Endodermal cell (in vitro differentiated cells): ENCODE measurements around the gene YIPF3. TPM values are rescaled to one million over a fixed set of nuclear protein-coding genes. Genes with fewer than 3 reads are reported as not detected.
A peak's percentile ranks its signal among the peaks of the same experiment; 100 is the strongest.

Source experiments
- DNase-seq: peaks from one replicate; pipeline ENCODE4 v3.0.0-alpha.2; 2017
- H3K27ac ChIP-seq: 2 replicates; pipeline ENCODE4 v1.5.1; 2013; ENCODE audit warnings: mild to moderate bottlenecking, low read depth, low read length, moderate library complexity
- H3K27me3 ChIP-seq: 2 replicates; pipeline ENCODE4 v1.6.1; 2013; ENCODE audit warnings: mild to moderate bottlenecking, low read length, moderate library complexity; ENCODE audit not compliant: insufficient read depth, control insufficient read depth, poor library complexity, severe bottlenecking
- H3K36me3 ChIP-seq: 2 replicates; pipeline ENCODE4 v1.7.0; 2013; ENCODE audit warnings: mild to moderate bottlenecking, low read length, moderate library complexity; ENCODE audit not compliant: control insufficient read depth, insufficient read depth
- H3K4me1 ChIP-seq: one replicate; pipeline ENCODE4 v1.7.0; 2013; ENCODE audit warnings: low read length; ENCODE audit not compliant: control insufficient read depth, insufficient read depth
- H3K4me3 ChIP-seq: 2 replicates; pipeline ENCODE4 v1.5.1; 2013; ENCODE audit warnings: mild to moderate bottlenecking, low read length, moderate library complexity
- H3K9ac ChIP-seq: 2 replicates; pipeline ENCODE4 v1.6.1; 2013; ENCODE audit warnings: mild to moderate bottlenecking, low read length, moderate library complexity; ENCODE audit not compliant: poor library complexity, severe bottlenecking; ENCODE audit errors: extremely low read depth
- H3K9me3 ChIP-seq: 2 replicates; pipeline ENCODE4 v1.6.1; 2013; ENCODE audit warnings: mild to moderate bottlenecking, low read length, moderate library complexity; ENCODE audit not compliant: control insufficient read depth
- H3K27ac Mint-ChIP-seq: 2 replicates; pipeline ENCODE4 v1.8.0; 2020; ENCODE audit warnings: mixed read lengths
- H3K27me3 Mint-ChIP-seq: 2 replicates; pipeline ENCODE4 v1.8.0; 2021; ENCODE audit warnings: mild to moderate bottlenecking, mixed read lengths; ENCODE audit not compliant: insufficient read depth
- H3K36me3 Mint-ChIP-seq: 2 replicates; pipeline ENCODE4 v1.8.0; 2020; ENCODE audit warnings: low read depth, mixed read lengths
- H3K4me1 Mint-ChIP-seq: 2 replicates; pipeline ENCODE4 v1.8.0; 2020; ENCODE audit warnings: mixed read lengths
- H3K4me3 Mint-ChIP-seq: 2 replicates; pipeline ENCODE4 v1.8.0; 2020; ENCODE audit warnings: mild to moderate bottlenecking, moderate library complexity, mixed read lengths
- H3K9me3 Mint-ChIP-seq: 2 replicates; pipeline ENCODE4 v1.8.0; 2020; ENCODE audit warnings: mild to moderate bottlenecking, mixed read lengths
- CTCF ChIP-seq: fragments of 200-600 bp; sonication (generic); conservative IDR thresholded peaks from 2 replicates; pipeline ENCODE4 v1.5.0; 2021; ENCODE audit warnings: antibody characterized with exemption, mild to moderate bottlenecking
- WGBS, 2 experiments: methylation state at CpG; one replicate each; pipeline versions ENCODE4 v1.1.5 to v1.1.7; 2013; ENCODE audit warnings: missing lambda C conversion rate in 2 of 2, mixed read lengths in 1 of 2; ENCODE audit not compliant: insufficient coverage in 1 of 2, insufficient read length in 1 of 2; 5-methylcytosine and 5-hydroxymethylcytosine counted together
- total RNA-seq, 2 donors: library from RNA; stranded (reverse); fragmentation: NEBNext Ultra II Directional in 1 of 2; extraction: Animal tissue kit (Norgen Biotek cat#: 25700) in 1 of 2; gene quantifications; 2 replicates in 1 of 2; 3 replicates in 1 of 2; pipeline ENCODE4 v1.2.1, GENCODE V29; 2021

The YIPF3 gene
- total RNA-seq, 2 donors from 2014 or later: 87.7 to 103 TPM

GRCh38 chr6:43469947-43470346, 46.8 kb downstream of the YIPF3 start:
- H3K4me3 Mint-ChIP-seq: no peak overlapping the region
- Histone ChIP-seq H3K27me3 (no peaks in the 10 kb centered on the region), H3K9ac (no peak overlapping the region), H3K9me3 (no peaks in the 10 kb centered on the region), H3K36me3 (no peaks in the 10 kb centered on the region), H3K4me1 (peaks cover 9% of the 10 kb centered on the region), H3K4me3 (no peak overlapping the region), H3K27ac (no peak overlapping the region)
- peaks cover 11% of the 10 kb centered on the region for H3K4me1 Mint-ChIP-seq
- TF ChIP-seq CTCF: no peak
- no peak overlapping the region for H3K27ac Mint-ChIP-seq
- no peak for DNase-seq
- H3K9me3 Mint-ChIP-seq: no peaks in the 10 kb centered on the region
- no peaks in the 10 kb centered on the region for H3K36me3 Mint-ChIP-seq
- peaks cover 3% of the 10 kb centered on the region for H3K27me3 Mint-ChIP-seq
- WGBS, 2 experiments: 96% methylated on average over 7 of the region's 7 CpGs

GRCh38 chr6:43468748-43469681, 47.7 kb downstream of the YIPF3 start:
- peak; percentile 67 for DNase-seq
- H3K27me3 Mint-ChIP-seq: peaks cover 3% of the 10 kb centered on the region
- H3K4me1 Mint-ChIP-seq: peaks cover 11% of the 10 kb centered on the region
- peaks cover 9% of the 10 kb centered on the region for H3K4me1 ChIP-seq
- H3K36me3 Mint-ChIP-seq: no peaks in the 10 kb centered on the region
- no peak overlapping the region for H3K4me3 Mint-ChIP-seq
- no peaks in the 10 kb centered on the region for H3K27me3 ChIP-seq
- no peaks in the 10 kb centered on the region for H3K36me3 ChIP-seq
- H3K27ac ChIP-seq: no peak overlapping the region
- H3K27ac Mint-ChIP-seq: peak overlapping the region; percentile 86
- no peaks in the 10 kb centered on the region for H3K9me3 ChIP-seq
- TF ChIP-seq CTCF: no peak
- H3K9ac ChIP-seq: no peak overlapping the region
- H3K9me3 Mint-ChIP-seq: no peaks in the 10 kb centered on the region
- 77 to 82% methylated on average over 9 to 13 of the region's 13 CpGs for WGBS, 2 experiments
- no peak overlapping the region for H3K4me3 ChIP-seq

GRCh38 chr6:43468240-43468639, 48.5 kb downstream of the YIPF3 start:
- Histone ChIP-seq H3K9me3 (no peaks in the 10 kb centered on the region), H3K36me3 (no peaks in the 10 kb centered on the region), H3K27ac (no peak overlapping the region), H3K9ac (no peak overlapping the region), H3K27me3 (no peaks in the 10 kb centered on the region), H3K4me1 (peaks cover 9% of the 10 kb centered on the region), H3K4me3 (no peak overlapping the region)
- Mint-ChIP-seq H3K27ac (no peak overlapping the region), H3K36me3 (no peaks in the 10 kb centered on the region), H3K27me3 (peaks cover 7% of the 10 kb centered on the region), H3K9me3 (no peaks in the 10 kb centered on the region), H3K4me1 (peaks cover 11% of the 10 kb centered on the region), H3K4me3 (no peak overlapping the region)
- no peak for DNase-seq
- WGBS, 2 experiments: 88 to 92% methylated on average over 2 to 4 of the region's 4 CpGs
- no peak for TF ChIP-seq CTCF
